ENCODE results near the gene ADAMTS20.

Gene ADAMTS20

DNA sequence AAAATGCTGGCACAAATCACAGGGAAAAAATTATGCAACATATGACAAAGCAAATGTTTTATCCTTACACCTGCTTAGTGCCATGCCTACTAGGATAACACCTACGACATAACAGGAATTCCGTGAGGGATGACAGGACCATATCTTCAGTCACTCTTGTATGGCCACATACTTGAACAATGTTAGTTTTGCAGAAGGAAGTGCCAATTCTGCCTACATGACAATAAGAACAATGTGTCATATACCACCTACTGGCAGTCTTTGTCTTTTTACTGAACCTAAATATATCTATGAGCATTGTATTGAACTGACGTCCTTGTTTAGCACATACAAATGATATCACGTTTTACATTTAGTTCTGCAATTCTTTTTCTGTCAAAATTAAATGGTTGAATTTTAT is 234.0 kb downstream of the ADAMTS20 start:
- H3K27me3 ChIP-seq (replicated peaks in 2 of 5; ENCODE audit: control insufficient read depth in 4 of 5, insufficient read depth in 5 of 5, low read length in 4 of 5) = no peaks in the 10 kb centered on the region
- 100% methylated on average over 2 of the region's 4 CpGs for WGBS (ENCODE audit: insufficient coverage)
- no peak for DNase-seq
- ChIA-PET CTCF (no interaction called here), POLR2A (no interaction called here)
- H3K36me3 ChIP-seq (ENCODE audit: control insufficient read depth in 4 of 4, insufficient read depth in 4 of 4, low read length in 3 of 4) = no peaks in the 10 kb centered on the region
- peaks cover 0 to 2% (median 0%) of the 10 kb centered on the region in 4 experiments for H3K4me1 ChIP-seq (ENCODE audit: control extremely low read depth in 1 of 4, control insufficient read depth in 4 of 4, insufficient read depth in 4 of 4, low read length in 3 of 4)
- H3K4me3 ChIP-seq (ENCODE audit: control insufficient read depth in 1 of 7, extremely low read depth in 1 of 7, insufficient read depth in 4 of 7, low read depth in 2 of 7, low read length in 6 of 7) = no peak overlapping the region
- no peak overlapping the region for H3K27ac ChIP-seq (ENCODE audit: insufficient read depth in 1 of 2, low read depth in 1 of 2, low read length in 2 of 2, poor library complexity in 1 of 2, severe bottlenecking in 2 of 2)
- H3K9me3 ChIP-seq (ENCODE audit: control extremely low read depth in 1 of 5, control insufficient read depth in 4 of 5, insufficient read depth in 2 of 5, low read depth in 1 of 5, low read length in 4 of 5) = no peaks in the 10 kb centered on the region

GRCh38 chr12:43317156-43317555 is 234.8 kb downstream of the ADAMTS20 start:
- Histone ChIP-seq H3K27ac (ENCODE audit: insufficient read depth in 1 of 2, low read depth in 1 of 2, low read length in 2 of 2, poor library complexity in 1 of 2, severe bottlenecking in 2 of 2) (no peak overlapping the region), H3K4me1 (ENCODE audit: control extremely low read depth in 1 of 4, control insufficient read depth in 4 of 4, insufficient read depth in 4 of 4, low read length in 3 of 4) (peaks cover 0 to 2% (median 0%) of the 10 kb centered on the region in 4 experiments), H3K36me3 (ENCODE audit: control insufficient read depth in 4 of 4, insufficient read depth in 4 of 4, low read length in 3 of 4) (no peaks in the 10 kb centered on the region), H3K27me3 (replicated peaks in 2 of 5; ENCODE audit: control insufficient read depth in 4 of 5, insufficient read depth in 5 of 5, low read length in 4 of 5) (no peaks in the 10 kb centered on the region), H3K4me3 (ENCODE audit: control insufficient read depth in 1 of 7, extremely low read depth in 1 of 7, insufficient read depth in 4 of 7, low read depth in 2 of 7, low read length in 6 of 7) (no peak overlapping the region), H3K9me3 (ENCODE audit: control extremely low read depth in 1 of 5, control insufficient read depth in 4 of 5, insufficient read depth in 2 of 5, low read depth in 1 of 5, low read length in 4 of 5) (no peaks in the 10 kb centered on the region)
- POLR2A ChIA-PET = no interaction called here
- 83% methylated on average over 1 of the region's 3 CpGs for WGBS (ENCODE audit: insufficient coverage)
- CTCF ChIA-PET = no interaction called here
- no peak for DNase-seq

DNA sequence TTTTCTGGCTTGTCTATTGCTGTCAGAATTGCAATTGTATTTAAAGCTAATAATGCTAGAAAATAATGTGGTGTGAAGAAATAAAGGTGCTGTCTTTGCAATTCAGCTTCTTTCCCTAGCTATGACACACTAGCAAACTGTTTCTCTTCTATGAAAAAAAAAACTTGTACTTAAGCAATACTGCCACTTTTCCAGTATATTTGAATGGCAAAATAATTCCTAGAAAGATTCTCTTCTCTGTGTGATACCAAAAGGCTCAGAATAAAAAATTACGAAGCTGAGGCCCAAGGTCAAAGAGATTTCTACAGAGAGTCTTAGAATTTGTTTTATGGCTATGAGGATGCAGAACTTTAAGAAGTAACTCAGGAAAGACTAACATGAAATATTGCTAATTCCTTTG is 235.5 kb downstream of the ADAMTS20 start:
- no CpG with 5 or more reads among the region's 1 CpG for WGBS (ENCODE audit: insufficient coverage)
- POLR2A ChIA-PET = no interaction called here
- Histone ChIP-seq H3K27me3 (replicated peaks in 2 of 5; ENCODE audit: control insufficient read depth in 4 of 5, insufficient read depth in 5 of 5, low read length in 4 of 5) (no peaks in the 10 kb centered on the region), H3K9me3 (ENCODE audit: control extremely low read depth in 1 of 5, control insufficient read depth in 4 of 5, insufficient read depth in 2 of 5, low read depth in 1 of 5, low read length in 4 of 5) (no peaks in the 10 kb centered on the region), H3K27ac (ENCODE audit: insufficient read depth in 1 of 2, low read depth in 1 of 2, low read length in 2 of 2, poor library complexity in 1 of 2, severe bottlenecking in 2 of 2) (no peak overlapping the region), H3K4me1 (ENCODE audit: control extremely low read depth in 1 of 4, control insufficient read depth in 4 of 4, insufficient read depth in 4 of 4, low read length in 3 of 4) (peaks cover 0 to 2% (median 0%) of the 10 kb centered on the region in 4 experiments), H3K36me3 (ENCODE audit: control insufficient read depth in 4 of 4, insufficient read depth in 4 of 4, low read length in 3 of 4) (no peaks in the 10 kb centered on the region), H3K4me3 (ENCODE audit: control insufficient read depth in 1 of 7, extremely low read depth in 1 of 7, insufficient read depth in 4 of 7, low read depth in 2 of 7, low read length in 6 of 7) (no peak overlapping the region)
- no peak for DNase-seq
- CTCF ChIA-PET = no interaction called here

GRCh38 chr12:43315961-43316360 is 236.0 kb downstream of the ADAMTS20 start:
- Histone ChIP-seq H3K9me3 (ENCODE audit: control extremely low read depth in 1 of 5, control insufficient read depth in 4 of 5, insufficient read depth in 2 of 5, low read depth in 1 of 5, low read length in 4 of 5) (no peaks in the 10 kb centered on the region), H3K27me3 (replicated peaks in 2 of 5; ENCODE audit: control insufficient read depth in 4 of 5, insufficient read depth in 5 of 5, low read length in 4 of 5) (no peaks in the 10 kb centered on the region), H3K4me1 (ENCODE audit: control extremely low read depth in 1 of 4, control insufficient read depth in 4 of 4, insufficient read depth in 4 of 4, low read length in 3 of 4) (peaks cover 0 to 2% (median 0%) of the 10 kb centered on the region in 4 experiments), H3K36me3 (ENCODE audit: control insufficient read depth in 4 of 4, insufficient read depth in 4 of 4, low read length in 3 of 4) (no peaks in the 10 kb centered on the region), H3K4me3 (ENCODE audit: control insufficient read depth in 1 of 7, extremely low read depth in 1 of 7, insufficient read depth in 4 of 7, low read depth in 2 of 7, low read length in 6 of 7) (no peak overlapping the region), H3K27ac (ENCODE audit: insufficient read depth in 1 of 2, low read depth in 1 of 2, low read length in 2 of 2, poor library complexity in 1 of 2, severe bottlenecking in 2 of 2) (no peak overlapping the region)
- ChIA-PET POLR2A (no interaction called here), CTCF (no interaction called here)
- no peak for DNase-seq

DNA sequence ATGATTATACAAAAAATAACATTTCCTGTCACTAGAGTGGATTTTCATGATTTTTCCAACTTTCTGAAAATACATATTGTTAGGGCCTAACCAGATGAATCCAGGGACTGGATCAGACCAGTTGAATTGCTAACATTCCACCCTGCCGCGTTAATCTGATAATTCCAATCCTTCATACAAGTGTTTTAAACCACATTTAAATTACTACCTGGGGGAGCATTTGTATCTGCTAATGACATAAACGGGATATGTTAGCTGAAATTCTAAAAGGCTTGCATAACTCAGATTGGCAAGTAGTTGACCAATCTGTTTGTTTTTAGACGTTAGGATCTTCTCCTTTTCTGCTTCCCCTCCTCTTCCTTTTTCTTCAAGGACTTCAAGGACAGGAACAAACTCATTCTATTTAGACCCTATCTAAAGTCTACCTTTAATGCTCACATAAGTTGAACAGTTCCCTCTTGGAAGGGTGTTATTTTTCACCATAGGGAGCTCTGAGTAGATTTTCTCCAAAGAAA is 239.0 kb downstream of the ADAMTS20 start:
- POLR2A ChIA-PET = no interaction called here
- H3K36me3 ChIP-seq (ENCODE audit: control insufficient read depth in 4 of 4, insufficient read depth in 4 of 4, low read length in 3 of 4) = no peaks in the 10 kb centered on the region
- no peak overlapping the region for H3K4me3 ChIP-seq (ENCODE audit: control insufficient read depth in 1 of 7, extremely low read depth in 1 of 7, insufficient read depth in 4 of 7, low read depth in 2 of 7, low read length in 6 of 7)
- H3K27ac ChIP-seq (ENCODE audit: insufficient read depth in 1 of 2, low read depth in 1 of 2, low read length in 2 of 2, poor library complexity in 1 of 2, severe bottlenecking in 2 of 2) = no peak overlapping the region
- no peaks in the 10 kb centered on the region for H3K9me3 ChIP-seq (ENCODE audit: control extremely low read depth in 1 of 5, control insufficient read depth in 4 of 5, insufficient read depth in 2 of 5, low read depth in 1 of 5, low read length in 4 of 5)
- H3K27me3 ChIP-seq (replicated peaks in 2 of 5; ENCODE audit: control insufficient read depth in 4 of 5, insufficient read depth in 5 of 5, low read length in 4 of 5) = no peaks in the 10 kb centered on the region
- CTCF ChIA-PET = interaction anchor here (1.5 kb wide), 1 partner anchor 11 kb away, joined by 3 read pairs; no protein-coding TSS in a partner anchor
- WGBS (ENCODE audit: insufficient coverage) = 74% methylated on average over 4 of the region's 4 CpGs
- no peak for DNase-seq
- no peaks in the 10 kb centered on the region for H3K4me1 ChIP-seq (ENCODE audit: control extremely low read depth in 1 of 4, control insufficient read depth in 4 of 4, insufficient read depth in 4 of 4, low read length in 3 of 4)

- Histone ChIP-seq H3K9me3 (ENCODE audit: control extremely low read depth in 1 of 5, control insufficient read depth in 4 of 5, insufficient read depth in 2 of 5, low read depth in 1 of 5, low read length in 4 of 5) (no peaks in the 10 kb centered on the region), H3K27me3 (replicated peaks in 2 of 5; ENCODE audit: control insufficient read depth in 4 of 5, insufficient read depth in 5 of 5, low read length in 4 of 5) (no peaks in the 10 kb centered on the region), H3K4me3 (ENCODE audit: control insufficient read depth in 1 of 7, extremely low read depth in 1 of 7, insufficient read depth in 4 of 7, low read depth in 2 of 7, low read length in 6 of 7) (no peak overlapping the region), H3K4me1 (ENCODE audit: control extremely low read depth in 1 of 4, control insufficient read depth in 4 of 4, insufficient read depth in 4 of 4, low read length in 3 of 4) (no peaks in the 10 kb centered on the region), H3K36me3 (ENCODE audit: control insufficient read depth in 4 of 4, insufficient read depth in 4 of 4, low read length in 3 of 4) (no peaks in the 10 kb centered on the region), H3K27ac (ENCODE audit: insufficient read depth in 1 of 2, low read depth in 1 of 2, low read length in 2 of 2, poor library complexity in 1 of 2, severe bottlenecking in 2 of 2) (no peak overlapping the region)
- ChIA-PET POLR2A (no interaction called here), CTCF (no interaction called here)
- no peak for DNase-seq
These were observed 241.4 kb downstream of the ADAMTS20 start for GRCh38 chr12:43310596-43310995.

DNA sequence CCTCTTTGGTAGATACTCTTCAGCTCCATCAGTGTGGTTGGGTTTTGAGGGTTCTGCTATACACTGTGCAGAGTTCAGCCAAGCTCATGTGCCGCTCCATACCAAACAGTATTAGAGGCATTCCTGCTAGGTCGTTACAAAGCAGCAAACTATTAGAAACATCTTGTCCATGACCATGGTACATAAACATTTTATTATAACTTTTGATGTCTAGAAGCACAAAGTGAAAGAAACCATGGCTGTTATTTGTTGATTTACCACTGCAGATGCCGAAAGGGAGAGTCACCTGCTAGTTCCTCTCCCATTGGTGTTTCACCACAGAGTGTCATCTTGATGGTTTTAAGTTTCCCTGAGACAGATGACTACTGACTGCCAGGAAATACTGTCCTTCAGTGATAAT is 242.0 kb downstream of the ADAMTS20 start:
- Histone ChIP-seq H3K4me1 (ENCODE audit: control extremely low read depth in 1 of 4, control insufficient read depth in 4 of 4, insufficient read depth in 4 of 4, low read length in 3 of 4) (no peaks in the 10 kb centered on the region), H3K27me3 (replicated peaks in 2 of 5; ENCODE audit: control insufficient read depth in 4 of 5, insufficient read depth in 5 of 5, low read length in 4 of 5) (no peaks in the 10 kb centered on the region), H3K36me3 (ENCODE audit: control insufficient read depth in 4 of 4, insufficient read depth in 4 of 4, low read length in 3 of 4) (no peaks in the 10 kb centered on the region), H3K4me3 (ENCODE audit: control insufficient read depth in 1 of 7, extremely low read depth in 1 of 7, insufficient read depth in 4 of 7, low read depth in 2 of 7, low read length in 6 of 7) (no peak overlapping the region), H3K9me3 (ENCODE audit: control extremely low read depth in 1 of 5, control insufficient read depth in 4 of 5, insufficient read depth in 2 of 5, low read depth in 1 of 5, low read length in 4 of 5) (no peaks in the 10 kb centered on the region), H3K27ac (ENCODE audit: insufficient read depth in 1 of 2, low read depth in 1 of 2, low read length in 2 of 2, poor library complexity in 1 of 2, severe bottlenecking in 2 of 2) (no peak overlapping the region)
- ChIA-PET POLR2A (no interaction called here), CTCF (no interaction called here)
- peak in 2 of 3 donors; percentile 19 to 38 for DNase-seq
- 64% methylated on average over 1 of the region's 3 CpGs for WGBS (ENCODE audit: insufficient coverage)
